Memory B cell (primary cell): ENCODE results near the gene DCAF4L1.

Source experiments
- ATAC-seq: fragments of 150-1000 bp; cut with Tn5 transposase; 2 replicates; pipeline ENCODE4 v1.10.0; 2021; ENCODE audit warnings: low read depth, mild to moderate bottlenecking, moderate library complexity
- DNase-seq, 2 donors: peaks; one replicate each; pipeline ENCODE4 v3.0.0; 2022; ENCODE audit warnings: low spot score in 2 of 2
- H3K27ac Mint-ChIP-seq: one replicate; pipeline ENCODE4 v1.8.0; 2022; ENCODE audit warnings: mild to moderate bottlenecking, moderate library complexity, mixed read lengths
- H3K27me3 Mint-ChIP-seq: one replicate; pipeline ENCODE4 v1.8.0; 2022; ENCODE audit warnings: mixed read lengths
- H3K36me3 Mint-ChIP-seq: one replicate; pipeline ENCODE4 v1.8.0; 2022; ENCODE audit warnings: mild to moderate bottlenecking, mixed read lengths
- H3K4me1 Mint-ChIP-seq: one replicate; pipeline ENCODE4 v1.8.0; 2022; ENCODE audit warnings: mixed read lengths
- H3K4me3 Mint-ChIP-seq: one replicate; pipeline ENCODE4 v1.8.0; 2022; ENCODE audit warnings: mild to moderate bottlenecking, moderate library complexity, mixed read lengths
- H3K9me3 Mint-ChIP-seq: one replicate; pipeline ENCODE4 v1.8.0; 2022; ENCODE audit warnings: mixed read lengths

DCAF4L1 gene

GRCh38 chr4:41999321-41999720 is 17.8 kb downstream of the DCAF4L1 start:
- Mint-ChIP-seq H3K4me3 (no peak overlapping the region), H3K27me3 (no peaks in the 10 kb centered on the region), H3K4me1 (peaks cover 9% of the 10 kb centered on the region), H3K27ac (no peak overlapping the region), H3K9me3 (no peaks in the 10 kb centered on the region), H3K36me3 (peaks cover 18% of the 10 kb centered on the region)
- DNase-seq, result no peak
- no peak for ATAC-seq

DNA sequence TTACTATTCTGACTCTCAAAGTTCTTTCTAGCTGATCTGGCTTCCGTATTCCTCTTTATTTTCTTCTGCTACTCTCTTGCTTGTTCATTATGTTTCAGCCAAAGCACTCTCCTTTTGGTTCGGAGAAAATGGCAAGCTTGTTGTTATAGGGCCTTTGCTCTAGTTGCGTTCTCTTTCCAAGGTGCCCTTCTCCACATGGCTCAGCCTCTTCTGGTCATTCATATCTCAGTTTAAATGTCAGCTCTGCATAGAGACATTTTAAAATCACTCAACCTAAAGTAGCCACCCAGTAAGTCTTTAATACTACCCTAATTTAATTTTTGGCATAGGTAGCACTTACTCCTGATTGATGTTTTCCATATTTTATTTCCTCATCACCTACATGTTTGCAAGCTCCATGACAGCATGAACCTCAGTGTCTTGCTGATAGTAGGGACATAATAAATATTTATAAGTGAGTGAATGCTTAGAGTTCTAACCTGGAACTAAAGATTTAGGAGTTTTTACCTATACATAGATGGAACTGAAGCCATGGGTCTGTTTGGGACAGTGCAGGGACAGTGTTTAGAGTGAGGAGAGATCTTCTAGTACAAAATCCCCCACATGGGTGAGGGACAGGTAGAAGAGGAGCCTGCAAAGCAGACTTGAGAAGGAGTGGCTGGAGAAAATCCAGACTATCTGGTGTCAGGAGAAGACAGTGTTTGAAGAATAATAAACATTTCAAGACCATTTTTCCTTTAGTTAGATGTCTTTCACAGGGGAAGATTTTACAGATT is 26.6 kb downstream of the DCAF4L1 start:
- Mint-ChIP-seq H3K36me3 (peaks cover 41% of the 10 kb centered on the region), H3K4me1 (peaks cover 23% of the 10 kb centered on the region), H3K9me3 (no peaks in the 10 kb centered on the region), H3K4me3 (no peak overlapping the region), H3K27ac (no peak overlapping the region), H3K27me3 (no peaks in the 10 kb centered on the region)
- ATAC-seq (no peak), DNase-seq (no peak)

- DNase-seq, result no peak
- Mint-ChIP-seq H3K9me3 (no peaks in the 10 kb centered on the region), H3K36me3 (peaks cover 23% of the 10 kb centered on the region), H3K4me3 (no peak overlapping the region), H3K4me1 (peaks cover 19% of the 10 kb centered on the region), H3K27me3 (no peaks in the 10 kb centered on the region), H3K27ac (no peak overlapping the region)
- no peak for ATAC-seq
These were observed 33.9 kb downstream of the DCAF4L1 start for GRCh38 chr4:42015438-42015837.

GRCh38 chr4:42018451-42018850 is 36.9 kb downstream of the DCAF4L1 start:
- Mint-ChIP-seq H3K4me1 (peaks cover 14% of the 10 kb centered on the region), H3K9me3 (no peaks in the 10 kb centered on the region), H3K4me3 (no peak overlapping the region), H3K36me3 (peaks cover 24% of the 10 kb centered on the region), H3K27me3 (no peaks in the 10 kb centered on the region), H3K27ac (no peak overlapping the region)
- ATAC-seq (no peak), DNase-seq (no peak)
